Liver (tissue), 9 donors: ENCODE data around the gene WASL. TPM values are rescaled to one million over a fixed set of nuclear protein-coding genes. Genes with fewer than 3 reads are reported as not detected.

Experiments
- DNase-seq: peaks from one replicate; pipeline ENCODE4 v3.0.0-alpha.2; 2017; ENCODE audit warnings: low spot score
- H3K27ac ChIP-seq, 2 donors: one replicate each; pipeline ENCODE4 v1.7.0; 2013; ENCODE audit warnings: inconsistent platforms in 2 of 2, low read length in 2 of 2, control low read depth in 1 of 2, low read depth in 1 of 2, mild to moderate bottlenecking in 1 of 2
- H3K27me3 ChIP-seq, 4 donors: one replicate each; pipeline versions ENCODE4 v1.6.1 to v1.7.0; 2013; ENCODE audit warnings: low read length in 3 of 4, inconsistent platforms in 1 of 4, mild to moderate bottlenecking in 1 of 4, moderate library complexity in 1 of 4; ENCODE audit not compliant: control insufficient read depth in 4 of 4, insufficient read depth in 4 of 4
- H3K36me3 ChIP-seq, 4 donors: one replicate each; pipeline versions ENCODE4 v1.6.1 to v1.7.0; 2013; ENCODE audit warnings: low read length in 3 of 4, mild to moderate bottlenecking in 3 of 4, low read depth in 1 of 4, moderate library complexity in 1 of 4; ENCODE audit not compliant: control insufficient read depth in 4 of 4, insufficient read depth in 3 of 4
- H3K4me1 ChIP-seq, 4 donors: one replicate each; pipeline versions ENCODE4 v1.6.1 to v1.7.0; 2013; ENCODE audit warnings: low read length in 3 of 4, mild to moderate bottlenecking in 3 of 4, moderate library complexity in 1 of 4; ENCODE audit not compliant: control insufficient read depth in 4 of 4, insufficient read depth in 4 of 4
- H3K4me3 ChIP-seq, 3 donors: one replicate each; pipeline versions ENCODE4 v1.6.1 to v1.7.0; 2013; ENCODE audit warnings: low read length in 3 of 3, control low read depth in 1 of 3, low read depth in 1 of 3, mild to moderate bottlenecking in 1 of 3
- H3K9ac ChIP-seq, 2 donors: one replicate each; pipeline ENCODE4 v1.7.0; 2013; ENCODE audit warnings: low read length in 2 of 2, mild to moderate bottlenecking in 2 of 2, moderate library complexity in 2 of 2, control low read depth in 1 of 2, low read depth in 1 of 2
- H3K9me3 ChIP-seq, 4 donors: one replicate each; pipeline versions ENCODE4 v1.6.1 to v1.7.0; 2013; ENCODE audit warnings: low read length in 3 of 4; ENCODE audit not compliant: control insufficient read depth in 4 of 4
- EGR1 ChIP-seq, 2 donors: IDR thresholded peaks; 2 replicates each; pipeline ENCODE4 v1.6.1; 2016 to 2018; ENCODE audit warnings: antibody characterized with exemption in 2 of 2, low read depth in 2 of 2
- FOXA2 ChIP-seq: IDR thresholded peaks from 2 replicates; pipeline ENCODE4 v1.6.1; 2016; ENCODE audit warnings: antibody characterized with exemption
- HNF4A ChIP-seq, 2 donors: conservative IDR thresholded peaks; 2 replicates each; pipeline ENCODE4 v1.6.1; 2016; ENCODE audit warnings: antibody characterized with exemption in 2 of 2, mild to moderate bottlenecking in 2 of 2
- JUND ChIP-seq, 2 donors: IDR thresholded peaks; 2 replicates each; pipeline ENCODE4 v1.6.1; 2016; ENCODE audit warnings: antibody characterized with exemption in 2 of 2
- NR2F2 ChIP-seq: IDR thresholded peaks from 2 replicates; pipeline ENCODE4 v1.6.1; 2016; ENCODE audit warnings: antibody characterized with exemption
- RAD21 ChIP-seq, 2 donors: IDR thresholded peaks; 2 replicates each; pipeline ENCODE4 v1.6.1; 2016; ENCODE audit warnings: antibody characterized with exemption in 2 of 2, mild to moderate bottlenecking in 2 of 2
- RXRA ChIP-seq, 2 donors: IDR thresholded peaks; 2 replicates each; pipeline ENCODE4 v1.6.1; 2017 to 2018; ENCODE audit warnings: antibody characterized with exemption in 2 of 2, mild to moderate bottlenecking in 1 of 2
- SP1 ChIP-seq: IDR thresholded peaks from 2 replicates; pipeline ENCODE4 v1.6.1; 2018; ENCODE audit warnings: antibody characterized with exemption, mild to moderate bottlenecking
- TAF1 ChIP-seq: conservative IDR thresholded peaks from 2 replicates; pipeline ENCODE4 v1.6.1; 2016; ENCODE audit warnings: antibody characterized with exemption, mild to moderate bottlenecking
- WGBS: extraction: QIAGEN DNeasy Blood & Tissue Kit; methylation state at CpG from one replicate; pipeline ENCODE4 v1.1.7; 2013; 5-methylcytosine and 5-hydroxymethylcytosine counted together
- polyA plus RNA-seq, 2 donors: library from polyadenylated mRNA; stranded (reverse) in 1 of 2; unstranded in 1 of 2; fragments of 200-250 nt in 1 of 2; fragments of >200 nt in 1 of 2; fragmentation: Nextera tagmentation in 1 of 2; extraction: Ambion mirVana in 1 of 2; gene quantifications; one replicate each; pipeline versions ENCODE4 v1.2.1 to v1.2.3, GENCODE V29; 2013 to 2015
- total RNA-seq, 2 donors: library from RNA; depleted of rRNA; stranded (reverse); fragments of >200 nt; gene quantifications; one replicate each; pipeline ENCODE4 v1.2.3, GENCODE V29; 2014
- TF ChIP-seq, protein P1 (sequence below): IDR thresholded peaks from 2 replicates; pipeline ENCODE4 v1.6.1; 2016; ENCODE audit warnings: antibody characterized with exemption
- TF ChIP-seq, protein P2 (sequence below): fragments of 150-350 bp; IDR thresholded peaks from 2 replicates; pipeline ENCODE4 v1.5.1; 2017; ENCODE audit warnings: improper control_type of control experiment, low read depth, low read length; ENCODE audit not compliant: missing input control
- TF ChIP-seq, protein P3 (sequence below): IDR thresholded peaks from 2 replicates; pipeline ENCODE4 v1.6.1; 2016; ENCODE audit warnings: antibody characterized with exemption
- donor health status: healthy.
- donor health status: healthy.
- donor health status: healthy.
- donor health status: healthy.
- donor health status: healthy.

Gene WASL
- total and polyA plus RNA-seq, 4 donors = 12.9 to 20.7 (median 18.1) TPM

DNA sequence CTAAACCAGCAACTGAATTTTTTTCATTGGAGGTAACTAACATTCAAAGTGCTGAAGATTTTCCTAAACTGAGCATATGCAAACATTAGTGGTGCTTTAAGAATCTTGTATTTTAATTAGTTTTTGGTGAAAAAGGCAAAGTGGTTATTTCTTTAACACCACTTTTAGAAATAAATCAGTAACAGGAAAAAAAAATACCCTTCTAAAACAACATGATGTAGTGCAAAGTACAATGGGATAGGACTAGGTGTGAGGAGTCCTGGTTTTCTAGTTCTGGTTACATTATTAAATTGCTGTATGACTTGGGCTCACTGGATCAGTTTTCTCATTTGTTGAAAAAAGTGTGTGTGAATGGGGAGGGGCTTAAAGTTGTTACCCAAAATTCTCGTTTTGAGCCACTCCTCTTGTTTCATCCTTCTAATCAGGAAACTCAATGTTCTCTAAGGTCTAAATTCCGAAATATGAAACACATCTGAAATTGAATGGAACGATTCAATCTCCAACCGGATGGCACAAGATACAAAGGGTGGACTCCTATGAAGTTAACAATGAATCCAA, 1.8 kb downstream of the WASL start:
- WGBS = 7% methylated on average over 4 of the region's 4 CpGs
- Histone ChIP-seq H3K27me3 (no peaks in the 10 kb centered on the region), H3K9me3 (no peaks in the 10 kb centered on the region), H3K27ac (peak overlapping the region; percentile 93 to 99), H3K4me3 (peak overlapping the region; percentile 83 to 95 (median 93)), H3K9ac (peak overlapping the region; percentile 47 to 94), H3K4me1 (peaks cover 7 to 40% (median 20%) of the 10 kb centered on the region in 4 donors), H3K36me3 (no peaks in the 10 kb centered on the region)
- no peak for DNase-seq
- TF ChIP-seq JUND (IDR thresholded peaks at IDR 0.05) (no peak), SP1 (no peak), NR2F2 (no peak), HNF4A (conservative IDR thresholded peaks at IDR 0.05) (peak; percentile 22 to 40), RAD21 (IDR thresholded peaks at IDR 0.05) (no peak), EGR1 (IDR thresholded peaks at IDR 0.05; ENCODE audit: low read depth in 2 of 2) (no peak)
- TF ChIP-seq, protein P1, sequence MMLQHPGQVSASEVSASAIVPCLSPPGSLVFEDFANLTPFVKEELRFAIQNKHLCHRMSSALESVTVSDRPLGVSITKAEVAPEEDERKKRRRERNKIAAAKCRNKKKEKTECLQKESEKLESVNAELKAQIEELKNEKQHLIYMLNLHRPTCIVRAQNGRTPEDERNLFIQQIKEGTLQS = no peak
- TF ChIP-seq, protein P2, sequence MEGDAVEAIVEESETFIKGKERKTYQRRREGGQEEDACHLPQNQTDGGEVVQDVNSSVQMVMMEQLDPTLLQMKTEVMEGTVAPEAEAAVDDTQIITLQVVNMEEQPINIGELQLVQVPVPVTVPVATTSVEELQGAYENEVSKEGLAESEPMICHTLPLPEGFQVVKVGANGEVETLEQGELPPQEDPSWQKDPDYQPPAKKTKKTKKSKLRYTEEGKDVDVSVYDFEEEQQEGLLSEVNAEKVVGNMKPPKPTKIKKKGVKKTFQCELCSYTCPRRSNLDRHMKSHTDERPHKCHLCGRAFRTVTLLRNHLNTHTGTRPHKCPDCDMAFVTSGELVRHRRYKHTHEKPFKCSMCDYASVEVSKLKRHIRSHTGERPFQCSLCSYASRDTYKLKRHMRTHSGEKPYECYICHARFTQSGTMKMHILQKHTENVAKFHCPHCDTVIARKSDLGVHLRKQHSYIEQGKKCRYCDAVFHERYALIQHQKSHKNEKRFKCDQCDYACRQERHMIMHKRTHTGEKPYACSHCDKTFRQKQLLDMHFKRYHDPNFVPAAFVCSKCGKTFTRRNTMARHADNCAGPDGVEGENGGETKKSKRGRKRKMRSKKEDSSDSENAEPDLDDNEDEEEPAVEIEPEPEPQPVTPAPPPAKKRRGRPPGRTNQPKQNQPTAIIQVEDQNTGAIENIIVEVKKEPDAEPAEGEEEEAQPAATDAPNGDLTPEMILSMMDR = no peak

DNA sequence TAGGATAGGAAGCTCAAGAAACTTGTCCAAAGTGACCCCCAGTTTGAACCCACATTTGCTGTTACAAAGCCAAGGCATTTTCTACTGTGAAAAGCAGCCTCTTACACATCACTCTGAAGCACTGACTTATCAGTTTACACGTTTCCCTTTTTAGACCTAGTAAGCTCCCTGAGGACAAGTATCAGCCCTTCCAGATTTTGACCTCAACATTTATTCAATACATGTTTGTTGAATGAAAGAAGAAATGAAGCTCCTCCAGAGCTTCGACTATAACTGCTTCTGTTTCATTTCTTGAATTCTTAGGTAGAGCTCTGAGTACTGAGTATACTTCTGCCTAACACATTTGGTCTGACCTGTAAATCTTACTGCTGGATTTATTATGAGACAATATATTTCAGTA, 2.7 kb downstream of the WASL start:
- Histone ChIP-seq H3K4me1 (peaks cover 7 to 42% (median 20%) of the 10 kb centered on the region in 4 donors), H3K9me3 (no peaks in the 10 kb centered on the region), H3K27me3 (no peaks in the 10 kb centered on the region), H3K9ac (peak overlapping the region in 1 of 2 donors; percentile 10), H3K36me3 (no peaks in the 10 kb centered on the region), H3K27ac (no peak overlapping the region), H3K4me3 (no peak overlapping the region)
- 26% methylated on average over 2 of the region's 2 CpGs for WGBS
- no peak for DNase-seq
- TF ChIP-seq RAD21 (IDR thresholded peaks at IDR 0.05) = no peak
- TF ChIP-seq, protein P1 = no peak
- TF ChIP-seq HNF4A (conservative IDR thresholded peaks at IDR 0.05) = no peak
- TF ChIP-seq, protein P2 = no peak
- TF ChIP-seq, protein P3, sequence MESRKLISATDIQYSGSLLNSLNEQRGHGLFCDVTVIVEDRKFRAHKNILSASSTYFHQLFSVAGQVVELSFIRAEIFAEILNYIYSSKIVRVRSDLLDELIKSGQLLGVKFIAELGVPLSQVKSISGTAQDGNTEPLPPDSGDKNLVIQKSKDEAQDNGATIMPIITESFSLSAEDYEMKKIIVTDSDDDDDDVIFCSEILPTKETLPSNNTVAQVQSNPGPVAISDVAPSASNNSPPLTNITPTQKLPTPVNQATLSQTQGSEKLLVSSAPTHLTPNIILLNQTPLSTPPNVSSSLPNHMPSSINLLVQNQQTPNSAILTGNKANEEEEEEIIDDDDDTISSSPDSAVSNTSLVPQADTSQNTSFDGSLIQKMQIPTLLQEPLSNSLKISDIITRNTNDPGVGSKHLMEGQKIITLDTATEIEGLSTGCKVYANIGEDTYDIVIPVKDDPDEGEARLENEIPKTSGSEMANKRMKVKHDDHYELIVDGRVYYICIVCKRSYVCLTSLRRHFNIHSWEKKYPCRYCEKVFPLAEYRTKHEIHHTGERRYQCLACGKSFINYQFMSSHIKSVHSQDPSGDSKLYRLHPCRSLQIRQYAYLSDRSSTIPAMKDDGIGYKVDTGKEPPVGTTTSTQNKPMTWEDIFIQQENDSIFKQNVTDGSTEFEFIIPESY = no peak
- no peak for TF ChIP-seq JUND (IDR thresholded peaks at IDR 0.05)
- TF ChIP-seq SP1 = no peak
- no peak for TF ChIP-seq TAF1
- TF ChIP-seq RXRA (IDR thresholded peaks at IDR 0.05) = no peak
- TF ChIP-seq FOXA2 = no peak
